IMR-90 (cell line): ENCODE data around the gene KCNMA1.

Source experiments
- CHD1 ChIP-seq: IDR thresholded peaks from 2 replicates; pipeline ENCODE4 v1.6.1; 2012; ENCODE audit warnings: low read depth, low read length, improper control_type of control experiment
- FOS ChIP-seq: fragments of 150-350 bp; IDR thresholded peaks from 2 replicates; pipeline ENCODE4 v1.6.1; 2016; ENCODE audit warnings: low read depth, low read length
- MAFK ChIP-seq: IDR thresholded peaks from 2 replicates; pipeline ENCODE4 v1.6.1; 2012; ENCODE audit warnings: low read depth, low read length, improper control_type of control experiment
- MXI1 ChIP-seq: IDR thresholded peaks from 2 replicates; pipeline ENCODE4 v1.6.1; 2012; ENCODE audit warnings: low read depth, mild to moderate bottlenecking, low read length, moderate library complexity, borderline replicate concordance
- NFE2L2 ChIP-seq: fragments of 150-350 bp; IDR thresholded peaks from 2 replicates; pipeline ENCODE4 v1.6.1; 2016; ENCODE audit warnings: low read depth, mild to moderate bottlenecking, low read length
- POLR2A ChIP-seq: IDR thresholded peaks from 2 replicates; pipeline ENCODE4 v1.6.1; 2012; ENCODE audit warnings: mild to moderate bottlenecking, low read depth, low read length
- RAD21 ChIP-seq: IDR thresholded peaks from 2 replicates; pipeline ENCODE4 v1.6.1; 2012; ENCODE audit warnings: low read length, improper control_type of control experiment
- RCOR1 ChIP-seq: IDR thresholded peaks from 2 replicates; pipeline ENCODE4 v1.6.1; 2012; ENCODE audit warnings: mild to moderate bottlenecking, low read length, improper control_type of control experiment; ENCODE audit not compliant: insufficient replicate concordance
- RFX5 ChIP-seq: IDR thresholded peaks from 2 replicates; pipeline ENCODE4 v1.8.0; 2012; ENCODE audit warnings: low read depth, mild to moderate bottlenecking, low read length, moderate library complexity
- SMC3 ChIP-seq: fragments of 150-350 bp; IDR thresholded peaks from 2 replicates; pipeline ENCODE4 v1.6.1; 2016; ENCODE audit warnings: low read depth, mild to moderate bottlenecking, antibody characterized with exemption, low read length, moderate library complexity
- USF2 ChIP-seq: fragments of 150-350 bp; IDR thresholded peaks from 2 replicates; pipeline ENCODE4 v1.6.1; 2017; ENCODE audit warnings: mild to moderate bottlenecking, antibody characterized with exemption, low read length, low read depth
- TF ChIP-seq, protein P1 (sequence below): conservative IDR thresholded peaks from 2 replicates; pipeline ENCODE4 v1.5.1; 2012; ENCODE audit warnings: mild to moderate bottlenecking, low read depth, low read length, improper control_type of control experiment

DNA sequence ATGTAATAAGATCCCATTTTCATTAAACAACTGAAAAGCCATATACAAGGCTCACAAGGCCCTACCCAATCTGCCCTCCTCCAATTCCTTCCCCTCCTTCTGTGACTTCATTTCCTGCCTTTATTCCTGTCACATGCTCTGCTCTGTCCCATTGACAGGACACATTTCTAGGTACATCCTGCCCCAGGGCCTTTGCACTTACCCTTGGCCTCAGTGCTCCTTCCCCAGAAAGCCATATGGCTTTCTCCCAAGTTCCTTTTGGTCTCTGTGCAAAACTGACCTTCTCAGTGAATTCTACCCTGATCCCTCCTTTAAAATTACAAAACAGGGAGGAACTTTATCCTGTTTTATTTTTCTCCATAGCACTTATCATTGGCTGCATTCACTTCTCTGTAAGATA is 40.0 kb downstream of the KCNMA1 start:
- TF ChIP-seq CHD1 (no peak), RFX5 (no peak), POLR2A (no peak), RCOR1 (no peak), FOS (no peak), SMC3 (no peak), RAD21 (no peak), USF2 (no peak), MAFK (no peak), MXI1 (no peak), NFE2L2 (no peak)
- TF ChIP-seq, protein P1, sequence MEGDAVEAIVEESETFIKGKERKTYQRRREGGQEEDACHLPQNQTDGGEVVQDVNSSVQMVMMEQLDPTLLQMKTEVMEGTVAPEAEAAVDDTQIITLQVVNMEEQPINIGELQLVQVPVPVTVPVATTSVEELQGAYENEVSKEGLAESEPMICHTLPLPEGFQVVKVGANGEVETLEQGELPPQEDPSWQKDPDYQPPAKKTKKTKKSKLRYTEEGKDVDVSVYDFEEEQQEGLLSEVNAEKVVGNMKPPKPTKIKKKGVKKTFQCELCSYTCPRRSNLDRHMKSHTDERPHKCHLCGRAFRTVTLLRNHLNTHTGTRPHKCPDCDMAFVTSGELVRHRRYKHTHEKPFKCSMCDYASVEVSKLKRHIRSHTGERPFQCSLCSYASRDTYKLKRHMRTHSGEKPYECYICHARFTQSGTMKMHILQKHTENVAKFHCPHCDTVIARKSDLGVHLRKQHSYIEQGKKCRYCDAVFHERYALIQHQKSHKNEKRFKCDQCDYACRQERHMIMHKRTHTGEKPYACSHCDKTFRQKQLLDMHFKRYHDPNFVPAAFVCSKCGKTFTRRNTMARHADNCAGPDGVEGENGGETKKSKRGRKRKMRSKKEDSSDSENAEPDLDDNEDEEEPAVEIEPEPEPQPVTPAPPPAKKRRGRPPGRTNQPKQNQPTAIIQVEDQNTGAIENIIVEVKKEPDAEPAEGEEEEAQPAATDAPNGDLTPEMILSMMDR: no peak
